T-helper 1 cell (primary cell): ENCODE data around the gene TENT5C.

Experiments used
- DNase-seq, 5 donors: peaks; one replicate each; pipeline ENCODE4 v3.0.0-alpha.2; 2012 to 2020

The TENT5C gene

GRCh38 chr1:117592155-117592554 lies 13.7 kb upstream of the TENT5C start:
- DNase-seq = no peak

GRCh38 chr1:117594261-117594990 lies 11.4 kb upstream of the TENT5C start:
- DNase-seq = no peak

GRCh38 chr1:117596023-117596720 lies 9.7 kb upstream of the TENT5C start:
- DNase-seq = no peak

GRCh38 chr1:117598489-117598888 lies 7.4 kb upstream of the TENT5C start:
- DNase-seq = no peak

GRCh38 chr1:117599286-117600221 lies 6.3 kb upstream of the TENT5C start:
- no peak for DNase-seq

GRCh38 chr1:117600325-117600943 lies 5.4 kb upstream of the TENT5C start:
- DNase-seq = no peak

GRCh38 chr1:117600966-117601365 lies 4.9 kb upstream of the TENT5C start:
- no peak for DNase-seq

- no peak for DNase-seq
Observed at GRCh38 chr1:117602862-117603261, 3.0 kb upstream of the TENT5C start.

- DNase-seq = no peak
Observed at GRCh38 chr1:117605164-117605773, 579 bp upstream of the TENT5C start.

- DNase-seq = peak; percentile 27 to 74 (median 44)
Observed at GRCh38 chr1:117606649-117607430, 992 bp downstream of the TENT5C start.

- DNase-seq = peak; percentile 20 to 85 (median 27)
Observed at GRCh38 chr1:117607471-117607870, 1.6 kb downstream of the TENT5C start.

- no peak for DNase-seq
Observed at GRCh38 chr1:117608115-117608615, 2.3 kb downstream of the TENT5C start.

- no peak for DNase-seq
Observed at GRCh38 chr1:117608758-117609157, 2.9 kb downstream of the TENT5C start.

GRCh38 chr1:117609471-117609911 lies 3.6 kb downstream of the TENT5C start:
- DNase-seq = no peak

GRCh38 chr1:117610036-117610435 lies 4.2 kb downstream of the TENT5C start:
- DNase-seq = no peak

- DNase-seq = no peak
Observed at GRCh38 chr1:117611121-117611601, 5.3 kb downstream of the TENT5C start.

- DNase-seq = no peak
Observed at GRCh38 chr1:117611894-117612483, 6.1 kb downstream of the TENT5C start.

- peak in 1 of 5 donors; percentile 32 for DNase-seq
Observed at GRCh38 chr1:117612517-117613248, 6.8 kb downstream of the TENT5C start.

GRCh38 chr1:117613249-117613968 lies 7.6 kb downstream of the TENT5C start:
- no peak for DNase-seq
